GM12878 (cell line): ENCODE data around the gene PRM3. TPM values are rescaled to one million over a fixed set of nuclear protein-coding genes. Genes with fewer than 3 reads are reported as not detected.

Experiments used
- ASH2L ChIP-seq: fragments of 300-600, 200-600 bp; sonication (generic); IDR thresholded peaks from 2 replicates; pipeline ENCODE4 v1.6.1; 2017; ENCODE audit warnings: low read depth, mild to moderate bottlenecking, borderline replicate concordance
- GABPA ChIP-seq: IDR thresholded peaks from 2 replicates; pipeline ENCODE4 v1.6.1; 2014; ENCODE audit warnings: antibody characterized with exemption, low read depth, mild to moderate bottlenecking, inconsistent platforms
- HDAC2 ChIP-seq: fragments of 200-600 bp; sonication (generic); IDR thresholded peaks from 2 replicates; pipeline ENCODE4 v1.6.1; 2017
- PAX8 ChIP-seq: fragments of 450-650 bp; IDR thresholded peaks from 2 replicates; pipeline ENCODE4 v1.6.1; 2017; ENCODE audit warnings: mild to moderate bottlenecking, moderate library complexity
- POLR2AphosphoS2 ChIP-seq: IDR thresholded peaks from 2 replicates; pipeline ENCODE4 v1.6.1; 2011; ENCODE audit warnings: low read depth, mild to moderate bottlenecking, low read length, improper control_type of control experiment, moderate library complexity
- RAD21 ChIP-seq: IDR thresholded peaks from 2 replicates; pipeline ENCODE4 v1.6.1; 2011; ENCODE audit warnings: mild to moderate bottlenecking, low read depth, low read length, moderate library complexity; ENCODE audit not compliant: insufficient read depth
- RBBP5 ChIP-seq: fragments of 200-600 bp; sonication (generic); conservative IDR thresholded peaks from 2 replicates; pipeline ENCODE4 v1.6.1; 2016
- RELA ChIP-seq: fragments of 450-650 bp; IDR thresholded peaks from 2 replicates; pipeline ENCODE4 v1.8.0; 2014; ENCODE audit warnings: borderline replicate concordance; ENCODE audit not compliant: partially characterized antibody
- RFX5 ChIP-seq: IDR thresholded peaks from 2 replicates; pipeline ENCODE4 v1.6.1; 2011; ENCODE audit warnings: low read depth, low read length, improper control_type of control experiment
- SIN3A ChIP-seq: IDR thresholded peaks from 2 replicates; pipeline ENCODE4 v1.6.1; 2012; ENCODE audit warnings: low read depth, low read length, improper control_type of control experiment
- SMAD5 ChIP-seq: IDR thresholded peaks from 2 replicates; pipeline ENCODE4 v1.6.1; 2016; ENCODE audit warnings: antibody characterized with exemption, low read depth
- SP1 ChIP-seq: IDR thresholded peaks from one replicate; pipeline ENCODE4 v1.6.1; 2011; ENCODE audit warnings: low read depth, low read length
- STAT3 ChIP-seq: IDR thresholded peaks from 2 replicates; pipeline ENCODE4 v1.6.1; 2011; ENCODE audit warnings: low read depth, low read length, improper control_type of control experiment
- ZNF274 ChIP-seq: IDR thresholded peaks from one replicate; pipeline ENCODE4 v1.8.0; 2011; ENCODE audit not compliant: insufficient read length, insufficient read depth
- polyA plus RNA-seq, 11 experiments: library from polyadenylated mRNA; depleted of rRNA in 4 of 11; unstranded in 6 of 11; stranded (reverse) in 5 of 11; fragments of >200 nt; fragmentation: Nextera tagmentation in 4 of 11; fragmentation: Illumina TruSeq in 1 of 11; extraction: Ambion mirVana in 4 of 11; extraction: Trizol in 1 of 11; gene quantifications; 1 replicate in 1 of 11; 2 replicates in 10 of 11; pipeline versions ENCODE4 v1.2.1 to v1.2.3, GENCODE V29; 2011 to 2016; ENCODE audit warnings: inconsistent platforms in 2 of 11, missing spikeins in 2 of 11, low read depth in 1 of 11
- total RNA-seq, 4 experiments: library from RNA; depleted of rRNA in 3 of 4; stranded (reverse); fragments of >200 nt in 3 of 4; fragmentation: Illumina TruSeq in 1 of 4; extraction: Trizol in 1 of 4; gene quantifications; 2 replicates each; pipeline versions ENCODE4 v1.2.1 to v1.2.3, GENCODE V29; 2013 to 2021
- TF ChIP-seq, protein P1 (sequence below): fragments of 450-650 bp; IDR thresholded peaks from 2 replicates; pipeline ENCODE4 v1.6.1; 2016; ENCODE audit warnings: mild to moderate bottlenecking, moderate library complexity, borderline replicate concordance
- TF ChIP-seq, protein P2 (sequence below): fragments of 450-650 bp; IDR thresholded peaks from 2 replicates; pipeline ENCODE4 v1.6.1; 2017; ENCODE audit warnings: mild to moderate bottlenecking, low read depth, inconsistent platforms; ENCODE audit not compliant: poor library complexity, severe bottlenecking
- TF ChIP-seq, protein P3 (sequence below): fragments of 450-650 bp; formaldehyde crosslinking; IDR thresholded peaks from 2 replicates; pipeline ENCODE4 v1.4.0; 2022; ENCODE audit warnings: mild to moderate bottlenecking, moderate library complexity
- TF ChIP-seq, protein P4 (sequence below), 3 experiments: IDR thresholded peaks in 2 of 3; conservative IDR thresholded peaks in 1 of 3; 2 replicates each; pipeline ENCODE4 v1.5.1; 2011; ENCODE audit warnings: low read depth in 3 of 3, low read length in 3 of 3, mild to moderate bottlenecking in 3 of 3, control low read depth in 2 of 3, moderate library complexity in 2 of 3, inconsistent platforms in 1 of 3, mixed read lengths in 1 of 3; ENCODE audit not compliant: control insufficient read depth in 2 of 3, insufficient read depth in 1 of 3; ENCODE audit errors: extremely low read depth in 1 of 3

PRM3 gene
- total and polyA plus RNA-seq, 10 of the 15 experiments (the other 5 are each of a cell fraction or from before 2014, with no cell fraction given) = not detected

DNA sequence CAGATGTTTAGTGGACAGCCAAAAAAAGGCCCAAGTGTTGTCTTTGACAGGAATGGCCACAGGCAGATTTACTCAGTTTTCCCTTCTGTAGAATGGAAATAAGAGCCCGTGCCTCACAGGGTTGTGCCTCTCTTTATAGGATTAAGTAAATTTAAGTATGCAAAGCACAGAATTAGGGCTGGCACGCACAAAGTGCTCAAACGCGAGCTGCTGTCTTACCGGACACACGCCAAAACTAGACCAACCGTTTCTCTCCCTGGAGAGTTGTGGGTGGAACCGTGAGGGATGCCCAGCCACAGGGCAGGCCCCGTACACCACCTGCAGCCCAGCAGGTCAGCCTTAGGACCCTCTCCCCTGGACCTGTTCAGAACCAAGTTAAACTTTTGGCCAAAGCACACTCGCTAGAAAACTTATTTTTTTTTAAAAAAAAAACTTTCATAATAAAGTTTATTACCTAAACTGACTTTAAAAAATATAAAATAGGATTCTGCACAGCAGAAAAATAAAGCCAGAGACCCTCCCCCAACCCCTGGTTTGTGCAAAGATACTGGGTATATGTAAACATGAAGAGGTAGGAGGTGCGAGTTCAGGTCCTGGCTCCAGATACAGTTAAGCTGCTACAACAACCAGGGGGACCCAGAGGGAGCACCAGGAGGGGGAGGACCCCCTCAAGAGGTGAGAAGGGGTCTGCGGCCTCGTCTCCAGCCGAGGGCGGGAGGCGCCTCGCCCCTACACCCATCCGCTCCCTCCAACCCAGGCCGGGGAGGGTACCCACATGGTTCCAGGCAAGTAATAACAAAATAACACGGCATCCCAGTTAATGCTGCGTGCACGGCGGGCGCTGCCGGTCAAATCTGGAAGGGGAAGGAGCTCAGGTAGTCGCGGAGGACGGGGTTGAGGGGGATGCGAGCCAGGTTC lies 19.2 kb downstream of the PRM3 start (continued):
- TF ChIP-seq PAX8 = no peak
- TF ChIP-seq RELA = no peak
- TF ChIP-seq SIN3A = no peak
- TF ChIP-seq, protein P1, sequence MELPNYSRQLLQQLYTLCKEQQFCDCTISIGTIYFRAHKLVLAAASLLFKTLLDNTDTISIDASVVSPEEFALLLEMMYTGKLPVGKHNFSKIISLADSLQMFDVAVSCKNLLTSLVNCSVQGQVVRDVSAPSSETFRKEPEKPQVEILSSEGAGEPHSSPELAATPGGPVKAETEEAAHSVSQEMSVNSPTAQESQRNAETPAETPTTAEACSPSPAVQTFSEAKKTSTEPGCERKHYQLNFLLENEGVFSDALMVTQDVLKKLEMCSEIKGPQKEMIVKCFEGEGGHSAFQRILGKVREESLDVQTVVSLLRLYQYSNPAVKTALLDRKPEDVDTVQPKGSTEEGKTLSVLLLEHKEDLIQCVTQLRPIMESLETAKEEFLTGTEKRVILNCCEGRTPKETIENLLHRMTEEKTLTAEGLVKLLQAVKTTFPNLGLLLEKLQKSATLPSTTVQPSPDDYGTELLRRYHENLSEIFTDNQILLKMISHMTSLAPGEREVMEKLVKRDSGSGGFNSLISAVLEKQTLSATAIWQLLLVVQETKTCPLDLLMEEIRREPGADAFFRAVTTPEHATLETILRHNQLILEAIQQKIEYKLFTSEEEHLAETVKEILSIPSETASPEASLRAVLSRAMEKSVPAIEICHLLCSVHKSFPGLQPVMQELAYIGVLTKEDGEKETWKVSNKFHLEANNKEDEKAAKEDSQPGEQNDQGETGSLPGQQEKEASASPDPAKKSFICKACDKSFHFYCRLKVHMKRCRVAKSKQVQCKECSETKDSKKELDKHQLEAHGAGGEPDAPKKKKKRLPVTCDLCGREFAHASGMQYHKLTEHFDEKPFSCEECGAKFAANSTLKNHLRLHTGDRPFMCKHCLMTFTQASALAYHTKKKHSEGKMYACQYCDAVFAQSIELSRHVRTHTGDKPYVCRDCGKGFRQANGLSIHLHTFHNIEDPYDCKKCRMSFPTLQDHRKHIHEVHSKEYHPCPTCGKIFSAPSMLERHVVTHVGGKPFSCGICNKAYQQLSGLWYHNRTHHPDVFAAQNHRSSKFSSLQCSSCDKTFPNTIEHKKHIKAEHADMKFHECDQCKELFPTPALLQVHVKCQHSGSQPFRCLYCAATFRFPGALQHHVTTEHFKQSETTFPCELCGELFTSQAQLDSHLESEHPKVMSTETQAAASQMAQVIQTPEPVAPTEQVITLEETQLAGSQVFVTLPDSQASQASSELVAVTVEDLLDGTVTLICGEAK = no peak
- TF ChIP-seq SP1 = no peak
- peak; percentile 8 for TF ChIP-seq POLR2AphosphoS2
- TF ChIP-seq, protein P2, sequence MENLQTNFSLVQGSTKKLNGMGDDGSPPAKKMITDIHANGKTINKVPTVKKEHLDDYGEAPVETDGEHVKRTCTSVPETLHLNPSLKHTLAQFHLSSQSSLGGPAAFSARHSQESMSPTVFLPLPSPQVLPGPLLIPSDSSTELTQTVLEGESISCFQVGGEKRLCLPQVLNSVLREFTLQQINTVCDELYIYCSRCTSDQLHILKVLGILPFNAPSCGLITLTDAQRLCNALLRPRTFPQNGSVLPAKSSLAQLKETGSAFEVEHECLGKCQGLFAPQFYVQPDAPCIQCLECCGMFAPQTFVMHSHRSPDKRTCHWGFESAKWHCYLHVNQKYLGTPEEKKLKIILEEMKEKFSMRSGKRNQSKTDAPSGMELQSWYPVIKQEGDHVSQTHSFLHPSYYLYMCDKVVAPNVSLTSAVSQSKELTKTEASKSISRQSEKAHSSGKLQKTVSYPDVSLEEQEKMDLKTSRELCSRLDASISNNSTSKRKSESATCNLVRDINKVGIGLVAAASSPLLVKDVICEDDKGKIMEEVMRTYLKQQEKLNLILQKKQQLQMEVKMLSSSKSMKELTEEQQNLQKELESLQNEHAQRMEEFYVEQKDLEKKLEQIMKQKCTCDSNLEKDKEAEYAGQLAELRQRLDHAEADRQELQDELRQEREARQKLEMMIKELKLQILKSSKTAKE = peak; percentile 39
- no peak for TF ChIP-seq STAT3
- no peak for TF ChIP-seq ZNF274
- TF ChIP-seq RFX5 = no peak
- TF ChIP-seq, protein P3, sequence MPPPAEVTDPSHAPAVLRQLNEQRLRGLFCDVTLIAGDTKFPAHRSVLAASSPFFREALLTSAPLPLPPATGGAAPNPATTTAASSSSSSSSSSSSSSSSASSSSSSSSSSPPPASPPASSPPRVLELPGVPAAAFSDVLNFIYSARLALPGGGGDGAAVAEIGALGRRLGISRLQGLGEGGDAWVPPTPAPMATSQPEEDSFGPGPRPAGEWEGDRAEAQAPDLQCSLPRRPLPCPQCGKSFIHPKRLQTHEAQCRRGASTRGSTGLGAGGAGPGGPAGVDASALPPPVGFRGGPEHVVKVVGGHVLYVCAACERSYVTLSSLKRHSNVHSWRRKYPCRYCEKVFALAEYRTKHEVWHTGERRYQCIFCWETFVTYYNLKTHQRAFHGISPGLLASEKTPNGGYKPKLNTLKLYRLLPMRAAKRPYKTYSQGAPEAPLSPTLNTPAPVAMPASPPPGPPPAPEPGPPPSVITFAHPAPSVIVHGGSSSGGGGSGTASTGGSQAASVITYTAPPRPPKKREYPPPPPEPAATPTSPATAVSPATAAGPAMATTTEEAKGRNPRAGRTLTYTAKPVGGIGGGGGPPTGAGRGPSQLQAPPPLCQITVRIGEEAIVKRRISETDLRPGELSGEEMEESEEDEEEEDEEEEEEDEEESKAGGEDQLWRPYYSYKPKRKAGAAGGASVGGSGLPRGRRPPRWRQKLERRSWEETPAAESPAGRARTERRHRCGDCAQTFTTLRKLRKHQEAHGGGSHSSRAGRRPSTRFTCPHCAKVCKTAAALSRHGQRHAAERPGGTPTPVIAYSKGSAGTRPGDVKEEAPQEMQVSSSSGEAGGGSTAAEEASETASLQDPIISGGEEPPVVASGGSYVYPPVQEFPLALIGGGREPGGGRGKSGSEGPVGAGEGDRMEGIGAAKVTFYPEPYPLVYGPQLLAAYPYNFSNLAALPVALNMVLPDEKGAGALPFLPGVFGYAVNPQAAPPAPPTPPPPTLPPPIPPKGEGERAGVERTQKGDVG (CRISPR knock-in tag) = no peak
- no peak for TF ChIP-seq ASH2L
- TF ChIP-seq GABPA = no peak
- no peak for TF ChIP-seq RAD21
- TF ChIP-seq HDAC2 = no peak
- TF ChIP-seq RBBP5 = no peak
- TF ChIP-seq SMAD5 = no peak
- TF ChIP-seq, protein P4, sequence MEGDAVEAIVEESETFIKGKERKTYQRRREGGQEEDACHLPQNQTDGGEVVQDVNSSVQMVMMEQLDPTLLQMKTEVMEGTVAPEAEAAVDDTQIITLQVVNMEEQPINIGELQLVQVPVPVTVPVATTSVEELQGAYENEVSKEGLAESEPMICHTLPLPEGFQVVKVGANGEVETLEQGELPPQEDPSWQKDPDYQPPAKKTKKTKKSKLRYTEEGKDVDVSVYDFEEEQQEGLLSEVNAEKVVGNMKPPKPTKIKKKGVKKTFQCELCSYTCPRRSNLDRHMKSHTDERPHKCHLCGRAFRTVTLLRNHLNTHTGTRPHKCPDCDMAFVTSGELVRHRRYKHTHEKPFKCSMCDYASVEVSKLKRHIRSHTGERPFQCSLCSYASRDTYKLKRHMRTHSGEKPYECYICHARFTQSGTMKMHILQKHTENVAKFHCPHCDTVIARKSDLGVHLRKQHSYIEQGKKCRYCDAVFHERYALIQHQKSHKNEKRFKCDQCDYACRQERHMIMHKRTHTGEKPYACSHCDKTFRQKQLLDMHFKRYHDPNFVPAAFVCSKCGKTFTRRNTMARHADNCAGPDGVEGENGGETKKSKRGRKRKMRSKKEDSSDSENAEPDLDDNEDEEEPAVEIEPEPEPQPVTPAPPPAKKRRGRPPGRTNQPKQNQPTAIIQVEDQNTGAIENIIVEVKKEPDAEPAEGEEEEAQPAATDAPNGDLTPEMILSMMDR (IDR thresholded peaks at IDR 0.05 in 2 of 3, conservative IDR thresholded peaks at IDR 0.05 in 1 of 3; ENCODE audit: control insufficient read depth in 2 of 3, extremely low read depth in 1 of 3, insufficient read depth in 1 of 3, low read depth in 3 of 3, low read length in 3 of 3) = no peak
